ENCODE results near the gene CCDC197.
A peak's percentile ranks its signal among the peaks of the same experiment; 100 is the strongest.

Gene CCDC197

DNA sequence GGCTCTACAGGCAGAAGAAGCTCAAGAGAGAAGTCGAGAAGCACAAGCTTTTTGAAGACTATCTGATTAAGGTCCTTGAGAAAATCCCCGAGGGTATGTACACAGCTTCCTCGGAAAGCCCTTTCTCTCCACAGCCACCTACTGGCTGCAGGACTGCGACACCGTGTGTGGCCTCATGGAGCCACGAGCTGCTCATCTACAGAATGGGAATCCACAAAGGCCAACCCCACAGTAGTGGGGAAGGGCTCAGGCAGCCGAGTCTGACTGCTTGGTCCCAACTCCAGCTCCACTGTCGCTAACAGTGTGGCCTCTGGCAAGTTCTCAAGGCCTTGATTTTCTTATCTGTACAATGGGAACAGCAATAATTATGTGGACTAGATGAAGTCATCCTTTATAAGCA is 2.5 kb downstream of the CCDC197 start:
- no peak for DNase-seq (ENCODE audit: low read depth in 2 of 2)

DNA sequence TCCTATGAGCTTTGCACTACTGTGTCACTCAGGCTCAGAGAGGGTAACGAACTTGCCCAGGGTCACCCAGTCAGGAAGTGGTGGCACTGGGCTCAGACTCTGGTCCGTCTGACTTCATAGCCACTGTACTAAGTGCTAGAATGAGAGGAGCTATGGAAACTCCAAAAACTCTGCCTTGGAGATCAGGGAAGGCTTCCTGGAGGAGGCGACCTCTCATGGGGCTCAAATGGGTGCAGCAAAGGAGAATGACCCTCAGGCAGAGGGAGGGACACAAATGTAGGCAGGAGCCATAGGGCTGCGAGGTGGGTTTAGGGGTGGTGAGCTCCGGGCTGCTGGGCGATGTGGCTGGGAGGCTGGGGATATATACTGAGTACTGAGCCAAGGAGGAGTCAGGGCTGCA is 3.2 kb downstream of the CCDC197 start:
- DNase-seq (ENCODE audit: low read depth in 2 of 2), result no peak

DNA sequence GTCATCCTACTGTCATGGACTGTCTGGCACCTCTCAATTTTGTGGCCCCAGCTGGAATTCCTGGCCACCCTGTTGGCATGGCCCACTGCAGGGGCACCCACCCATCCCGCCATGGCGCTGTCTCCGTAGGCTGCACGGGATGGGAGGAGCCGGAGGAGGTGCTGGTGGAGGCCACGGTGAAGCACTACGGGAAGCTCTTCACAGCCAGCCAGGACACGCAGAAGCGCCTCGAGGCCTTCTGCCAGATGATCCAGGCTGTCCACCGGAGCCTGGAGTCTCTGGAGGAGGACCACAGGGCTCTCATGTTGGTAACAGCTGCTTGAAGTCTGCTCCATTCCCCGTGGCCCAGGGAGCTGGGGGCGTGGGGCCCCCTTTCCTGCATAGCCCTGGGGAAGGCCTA is 3.9 kb downstream of the CCDC197 start:
- DNase-seq (ENCODE audit: low read depth in 2 of 2), result no peak

- DNase-seq (ENCODE audit: low read depth in 2 of 2), result peak; percentile 27 to 33
Observed at GRCh38 chr14:94001501-94002396, 4.6 kb downstream of the CCDC197 start.

DNA sequence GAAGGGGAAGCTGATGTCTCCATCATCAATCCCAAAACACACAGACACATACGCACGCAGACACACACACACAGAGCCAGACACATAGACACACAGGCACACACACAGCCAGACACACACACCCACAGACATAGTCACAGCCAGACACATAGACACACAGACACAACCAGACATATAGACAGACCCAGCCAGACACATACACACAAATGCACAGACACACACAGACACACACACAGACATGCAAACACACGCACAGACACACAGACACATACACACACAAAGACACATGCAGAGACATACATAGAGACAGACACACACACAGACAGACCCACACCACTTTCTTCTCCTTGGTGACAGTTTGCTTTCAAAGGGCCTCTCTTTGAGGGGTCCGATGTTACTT is 6.3 kb downstream of the CCDC197 start:
- DNase-seq (ENCODE audit: low read depth in 2 of 2), result no peak

DNA sequence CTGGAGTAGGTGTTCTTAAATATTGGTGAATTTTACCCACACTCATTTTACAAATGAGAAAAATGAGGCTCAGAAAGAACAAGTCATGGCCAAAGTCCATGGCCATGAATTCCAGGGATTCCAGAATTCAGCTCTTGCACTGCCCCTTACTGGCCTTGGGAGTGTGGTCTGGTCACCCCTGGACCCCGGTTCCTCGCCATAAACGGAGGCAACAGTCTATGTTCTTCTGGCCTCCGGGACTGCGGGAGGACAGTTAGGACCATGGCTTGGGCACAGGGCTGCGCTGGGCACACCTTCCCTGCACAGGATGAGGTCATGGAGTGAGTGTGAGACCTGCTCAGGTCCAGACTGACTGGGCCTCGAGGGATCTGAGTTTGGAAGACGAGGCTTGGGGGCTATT is 6.9 kb downstream of the CCDC197 start:
- no peak for DNase-seq (ENCODE audit: low read depth in 2 of 2)

GRCh38 chr14:94005324-94006073 is 8.4 kb downstream of the CCDC197 start:
- no peak for DNase-seq (ENCODE audit: low read depth in 2 of 2)

GRCh38 chr14:94008234-94008633 is 11.1 kb downstream of the CCDC197 start:
- DNase-seq (ENCODE audit: low read depth in 2 of 2), result no peak

DNA sequence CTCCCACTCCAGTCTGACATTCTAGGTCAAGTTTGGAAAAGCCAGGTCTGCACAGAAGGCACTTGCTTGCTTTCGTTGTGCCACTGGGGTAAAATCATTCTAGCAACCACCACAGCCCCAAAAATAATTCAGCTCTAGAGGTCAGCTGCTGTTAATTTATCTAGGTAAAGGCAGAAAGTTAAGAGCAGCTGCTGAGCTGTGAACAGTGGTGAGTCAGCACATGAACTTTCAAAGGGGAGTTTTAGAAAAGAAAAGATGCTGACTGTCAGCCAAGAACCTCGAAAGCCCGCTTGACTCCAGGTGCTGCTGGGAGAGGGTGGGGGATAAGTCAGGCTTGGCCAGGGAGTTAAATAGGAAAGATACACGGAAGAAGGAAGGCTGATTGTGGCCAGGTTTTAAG is 12.7 kb downstream of the CCDC197 start:
- no peak for DNase-seq (ENCODE audit: low read depth in 2 of 2)

GRCh38 chr14:94010625-94011024 is 13.5 kb downstream of the CCDC197 start:
- no peak for DNase-seq (ENCODE audit: low read depth in 2 of 2)

DNA sequence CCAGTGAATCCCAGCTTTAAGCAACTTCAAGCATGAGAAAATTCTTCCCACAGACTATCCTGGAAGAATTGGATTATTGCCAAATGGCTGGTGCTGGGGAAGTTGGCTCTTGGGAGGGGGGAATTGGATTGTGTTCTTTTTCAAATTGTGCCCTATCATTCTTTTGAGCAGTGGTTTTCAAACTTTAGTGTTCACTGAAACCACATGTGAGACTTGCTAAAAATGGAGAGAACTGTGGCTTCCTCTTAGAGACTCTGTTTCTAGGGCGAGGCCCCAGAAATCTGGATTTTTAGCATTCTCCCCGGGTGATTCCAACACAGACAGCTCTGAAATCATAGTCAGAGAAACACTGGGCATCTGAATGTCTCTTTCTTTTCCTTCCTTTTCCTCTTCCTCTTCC is 14.7 kb downstream of the CCDC197 start:
- no peak for DNase-seq (ENCODE audit: low read depth in 2 of 2)

DNA sequence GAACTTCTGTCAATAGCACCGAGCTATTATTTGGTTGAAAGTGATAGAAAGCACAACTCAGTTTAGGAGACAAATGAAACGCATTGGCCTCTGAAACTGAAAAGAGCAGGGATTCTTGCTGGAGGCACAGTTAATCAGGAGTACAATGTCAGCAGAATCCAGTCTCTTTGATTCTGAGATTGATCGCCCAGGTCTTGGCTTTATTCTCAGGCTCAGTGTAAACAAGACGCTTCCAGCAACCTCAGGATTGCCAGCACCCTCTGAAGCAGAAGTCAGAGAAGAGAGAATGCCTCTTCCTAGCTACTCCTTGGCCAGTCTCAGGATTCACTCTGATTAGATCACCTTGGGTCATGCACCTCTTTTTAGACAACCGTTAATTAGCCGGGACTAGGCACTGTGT is 17.3 kb downstream of the CCDC197 start:
- DNase-seq (ENCODE audit: low read depth in 2 of 2), result no peak

DNA sequence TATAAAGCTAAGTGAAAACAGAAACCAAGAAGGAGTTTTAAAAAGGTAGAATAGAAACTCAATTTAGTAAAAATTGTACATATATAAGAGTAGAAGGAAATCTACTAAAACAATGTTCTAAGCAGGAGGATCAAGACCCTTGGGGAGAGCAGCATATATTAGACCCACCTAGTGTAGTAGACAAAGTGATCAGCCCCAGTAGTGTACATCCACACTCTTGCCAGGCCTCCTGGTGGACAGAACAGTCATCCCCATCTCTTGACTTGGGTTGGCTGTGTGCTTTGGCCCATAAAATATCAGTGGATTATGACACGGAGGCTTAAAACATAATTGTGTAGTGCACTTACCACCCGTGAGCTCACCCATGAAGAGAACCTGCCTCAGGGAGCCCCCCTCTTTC is 18.1 kb downstream of the CCDC197 start:
- DNase-seq (ENCODE audit: low read depth in 2 of 2), result no peak

GRCh38 chr14:94016446-94016976 is 19.4 kb downstream of the CCDC197 start:
- no peak for DNase-seq (ENCODE audit: low read depth in 2 of 2)

DNA sequence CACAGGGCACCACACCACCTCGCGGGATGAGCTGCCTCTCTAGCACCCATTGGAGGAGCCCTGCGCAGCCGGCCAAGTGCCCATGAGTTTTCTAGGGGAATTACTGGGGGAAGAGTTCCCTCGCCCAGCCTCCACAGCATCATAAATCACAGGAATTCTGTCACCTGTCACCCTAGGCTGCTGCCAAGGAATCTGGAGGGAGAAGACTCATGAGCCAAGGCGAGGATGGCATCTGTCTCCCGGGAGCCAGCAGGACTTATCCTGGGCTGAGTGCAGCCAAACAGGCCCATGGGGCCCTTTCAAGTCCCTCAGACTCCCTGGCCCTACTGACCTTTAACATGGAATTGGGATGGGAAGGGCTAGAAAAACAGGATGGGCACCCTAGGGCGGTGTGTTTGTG is 21.2 kb downstream of the CCDC197 start:
- no peak for DNase-seq (ENCODE audit: low read depth in 2 of 2)

DNA sequence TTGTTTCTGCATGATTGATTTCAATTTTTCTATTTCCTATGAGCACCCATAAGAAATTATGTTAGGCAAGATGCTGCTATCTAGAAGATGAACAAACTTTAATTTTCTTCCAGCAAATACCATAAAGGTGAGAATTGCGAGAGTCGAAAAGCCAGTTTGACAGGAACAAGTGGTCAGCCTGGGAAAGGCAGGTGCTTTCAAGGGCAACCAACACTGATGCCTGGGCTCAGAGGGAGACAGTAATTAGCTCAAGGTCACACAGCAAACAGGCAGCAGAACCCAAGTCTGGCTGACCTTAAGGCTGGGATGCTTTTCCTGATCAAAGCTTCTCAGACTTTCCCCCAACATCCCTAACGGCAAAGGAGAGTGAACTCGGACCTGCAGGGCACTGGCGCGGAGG is 22.2 kb downstream of the CCDC197 start:
- DNase-seq (ENCODE audit: low read depth in 2 of 2), result no peak

GRCh38 chr14:94020267-94020666 is 23.2 kb downstream of the CCDC197 start:
- no peak for DNase-seq (ENCODE audit: low read depth in 2 of 2)

DNA sequence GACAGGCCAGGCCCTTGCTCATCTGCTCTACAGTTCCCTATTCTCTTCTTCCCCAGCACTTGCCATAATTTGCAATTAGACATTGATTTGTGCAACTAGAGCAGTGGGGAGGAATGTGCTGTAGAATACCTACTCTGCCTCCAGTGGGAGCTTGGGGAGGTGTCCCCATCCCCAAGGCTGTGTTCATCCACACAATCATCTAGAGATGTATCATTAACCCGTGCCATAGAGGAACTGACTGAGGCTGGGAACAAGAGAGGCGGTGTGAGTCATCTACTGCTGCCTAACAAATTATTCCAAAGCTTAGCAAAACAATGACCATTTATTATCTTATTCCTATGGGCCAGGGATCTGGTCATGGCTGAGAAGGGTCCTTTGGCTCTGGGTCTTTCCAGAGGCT is 23.9 kb downstream of the CCDC197 start:
- no peak for DNase-seq (ENCODE audit: low read depth in 2 of 2)

GRCh38 chr14:94021416-94022157 is 24.5 kb downstream of the CCDC197 start:
- DNase-seq (ENCODE audit: low read depth in 2 of 2), result no peak

DNA sequence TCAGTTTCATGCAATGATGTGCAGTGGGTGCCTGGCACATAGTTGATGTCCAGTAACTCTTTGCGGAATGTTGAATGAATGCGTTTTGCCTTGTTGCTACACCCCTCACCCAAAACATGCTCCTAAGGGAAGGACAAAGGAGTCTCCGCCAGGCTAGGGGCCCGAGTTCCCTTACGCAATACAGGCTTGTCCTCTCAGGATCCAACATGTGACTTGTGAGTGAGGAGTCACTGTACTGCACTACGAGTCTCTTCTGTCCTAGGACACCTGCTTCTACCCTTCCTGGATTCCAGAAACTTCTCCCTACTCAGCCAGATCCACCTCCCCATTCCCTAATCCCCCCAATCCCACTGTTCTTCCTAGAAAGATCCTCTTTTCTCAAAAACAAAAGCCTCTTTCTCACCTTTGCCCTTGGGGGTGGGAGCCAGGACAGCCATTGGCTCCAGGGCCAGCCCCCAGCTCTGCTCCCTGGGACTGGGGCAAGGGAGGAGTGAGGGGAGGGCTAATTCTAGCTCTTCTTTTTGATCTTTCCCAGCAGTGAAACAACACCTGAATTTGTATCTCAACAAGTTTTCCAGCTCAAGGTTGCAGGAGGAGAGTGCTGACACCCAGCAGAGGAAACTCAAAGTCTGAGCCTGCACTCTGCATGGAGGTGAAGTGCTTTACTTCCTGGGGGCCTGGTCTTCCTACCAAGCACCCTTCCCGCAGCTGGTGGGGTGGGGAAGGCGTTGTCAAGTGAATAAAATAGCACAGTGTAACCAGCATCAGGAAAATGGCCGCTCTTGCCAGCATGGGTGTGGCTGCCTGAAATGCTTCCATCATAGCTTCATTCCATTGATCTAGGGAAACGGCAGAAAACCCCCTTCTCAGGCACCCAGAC is 25.7 kb downstream of the CCDC197 start:
- no peak for DNase-seq (ENCODE audit: low read depth in 2 of 2)

DNA sequence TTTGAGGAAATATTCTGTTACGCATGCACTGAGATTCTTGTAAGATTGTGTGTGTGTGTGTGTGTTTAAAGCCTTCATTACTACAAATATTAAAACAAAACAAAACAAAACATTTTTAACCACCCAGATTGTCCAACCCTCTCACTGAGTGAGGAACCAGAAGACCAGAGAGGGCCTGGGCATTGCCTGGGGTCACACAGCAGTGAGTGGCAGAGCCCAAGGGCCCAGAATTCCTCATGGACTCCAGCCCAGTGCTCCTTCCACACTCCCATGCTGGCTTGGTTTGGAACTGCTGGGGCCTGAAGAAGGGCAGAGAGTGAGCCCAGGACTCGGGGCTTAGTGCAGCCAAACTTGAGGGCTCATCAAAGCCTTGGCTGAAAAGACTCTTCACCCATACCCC is 27.4 kb downstream of the CCDC197 start:
- no peak for DNase-seq (ENCODE audit: low read depth in 2 of 2)

Measured in activated CD8-positive, alpha-beta memory T cell treated with anti-CD3 and anti-CD28 coated beads for 4 hours (primary cell).